Panc1 (cell line): ENCODE measurements around the gene DBNDD2. TPM values are rescaled to one million over a fixed set of nuclear protein-coding genes. Genes with fewer than 3 reads are reported as not detected.

Experiments
- ATAC-seq: fragments of 200-7000 bp; cut with Tn5 transposase; 2 replicates; pipeline ENCODE4 v1.9.1; 2020; ENCODE audit warnings: mild to moderate bottlenecking, moderate library complexity
- BruUV-seq: library from RNA; stranded (reverse); fragments of 400-500 nt; replicated peaks from 2 replicates; lab custom pipeline; 2021; lab: Mats Ljungman, UMichigan
- CTCF ChIA-PET: fragments of 300-600 bp; sonication (Branson Sonifier 250); formaldehyde crosslinking; loops from one replicate; lab custom pipeline; 2022; ENCODE audit warnings: antibody characterized with exemption; lab: Charles Lee
- POLR2A ChIA-PET: fragments of 300-600 bp; sonication (Branson Sonifier 250); formaldehyde crosslinking; loops from one replicate; lab custom pipeline; 2022; ENCODE audit warnings: antibody characterized with exemption; lab: Charles Lee
- DNase-seq: peaks from one replicate; pipeline ENCODE4 v3.0.0-alpha.2; 2010; ENCODE audit warnings: low read depth, low spot score
- H3K27ac ChIP-seq: 2 replicates; pipeline ENCODE4 v1.5.1; 2011; ENCODE audit warnings: mild to moderate bottlenecking, low read length, inconsistent platforms
- H3K27me3 ChIP-seq: fragments of 200-500 bp; sonication (Bioruptor generic); 2 replicates; pipeline ENCODE4 v1.6.0; 2014; ENCODE audit warnings: low read length, inconsistent platforms; ENCODE audit not compliant: control insufficient read depth, insufficient read depth
- H3K36me3 ChIP-seq: fragments of 200-500 bp; sonication (Bioruptor generic); 2 replicates; pipeline ENCODE4 v1.5.1; 2014; ENCODE audit warnings: inconsistent platforms, mild to moderate bottlenecking, low read length, moderate library complexity; ENCODE audit not compliant: control insufficient read depth, insufficient read depth
- H3K4me1 ChIP-seq: 2 replicates; pipeline ENCODE4 v1.5.1; 2011; ENCODE audit warnings: inconsistent platforms, mild to moderate bottlenecking, low read length, moderate library complexity; ENCODE audit not compliant: control insufficient read depth, insufficient read depth
- H3K4me3 ChIP-seq, 2 experiments: 2 replicates each; pipeline ENCODE4 v1.5.1; 2011 to 2012; ENCODE audit warnings: low read depth in 2 of 2, low read length in 2 of 2, mild to moderate bottlenecking in 2 of 2, inconsistent platforms in 1 of 2, moderate library complexity in 1 of 2
- H3K9me3 ChIP-seq: fragments of 200-500 bp; sonication (Bioruptor generic); 2 replicates; pipeline ENCODE4 v1.5.1; 2014; ENCODE audit warnings: low read depth, mild to moderate bottlenecking, inconsistent platforms, low read length, moderate library complexity; ENCODE audit not compliant: control insufficient read depth, insufficient read depth
- CTCF ChIP-seq: fragments of 450-650 bp; IDR thresholded peaks from 2 replicates; pipeline ENCODE4 v1.5.1; 2017; ENCODE audit warnings: mild to moderate bottlenecking
- POLR2AphosphoS5 ChIP-seq: IDR thresholded peaks from 2 replicates; pipeline ENCODE4 v1.6.1; 2012; ENCODE audit warnings: mild to moderate bottlenecking, low read depth, low read length, moderate library complexity
- REST ChIP-seq, 2 experiments: IDR thresholded peaks; 2 replicates each; pipeline ENCODE4 v1.6.1; 2011 to 2012; ENCODE audit warnings: low read depth in 2 of 2, control low read depth in 1 of 2, low read length in 1 of 2, mild to moderate bottlenecking in 1 of 2, moderate library complexity in 1 of 2; ENCODE audit not compliant: insufficient read depth in 1 of 2
- SIN3A ChIP-seq: IDR thresholded peaks from 2 replicates; pipeline ENCODE4 v1.6.1; 2012; ENCODE audit warnings: low read depth, mild to moderate bottlenecking, low read length, moderate library complexity, borderline replicate concordance; ENCODE audit not compliant: insufficient read depth
- TCF7L2 ChIP-seq: IDR thresholded peaks from 2 replicates; pipeline ENCODE4 v1.6.1; 2011; ENCODE audit warnings: mild to moderate bottlenecking, low read depth, low read length, inconsistent platforms
- in situ Hi-C: cut with HindIII; loops from 2 replicates; pipeline ENCODE4 v1.10.0; 2016; ENCODE audit warnings: low sequenced_read_pairs, low pct_unique_long_range_greater_than_20kb
- intact Hi-C: fragments of 100-400 bp; cut with micrococcal nuclease; formaldehyde crosslinking; loops from one replicate; pipeline ENCODE4 v1.10.0; 2022; ENCODE audit not compliant: unreplicated experiment
- total RNA-seq: library from RNA; stranded (reverse); gene quantifications from one replicate; pipeline ENCODE4 v1.2.1, GENCODE V29; 2021; ENCODE audit not compliant: unreplicated experiment

DBNDD2 gene
- total RNA-seq, 1 experiment from 2014 or later: 55.4 TPM

- ATAC-seq (no peak), DNase-seq (no peak)
- no peaks in the 10 kb centered on the region; the same call in 1 of the 2 replicates for H3K36me3 ChIP-seq
- ChIA-PET CTCF (interaction anchor here (0.5 kb wide), 1 partner anchor 58 kb away, joined by 4 read pairs; no protein-coding TSS in a partner anchor), POLR2A (interaction anchor here (0.6 kb wide), 1 partner anchor 16 kb away, joined by 4 read pairs; no protein-coding TSS in a partner anchor)
- intact Hi-C loops (no loop called here), in situ Hi-C loops (no loop called here)
- H3K4me1 ChIP-seq: peaks cover 6% of the 10 kb centered on the region; the same call in 1 of the 2 replicates
- TF ChIP-seq TCF7L2 (no peak), CTCF (no peak), POLR2AphosphoS5 (no peak), SIN3A (no peak), REST (IDR thresholded peaks at IDR 0.05; ENCODE audit: insufficient read depth in 1 of 2, low read depth in 2 of 2, low read length in 1 of 2) (no peak)
- H3K27me3 ChIP-seq: no peaks in the 10 kb centered on the region
- no peaks in the 10 kb centered on the region for H3K9me3 ChIP-seq
- no TSS peak for BruUV-seq
- no peak overlapping the region for H3K27ac ChIP-seq
- H3K4me3 ChIP-seq: no peak overlapping the region
These were observed 30.8 kb upstream of the DBNDD2 start for GRCh38 chr20:45377269-45377668.

GRCh38 chr20:45378191-45378590, 29.9 kb upstream of the DBNDD2 start, which contains the start of gene TP53TG5:
Gene TP53TG5, minus strand, starts transcription at chr20:45378325. Its CDS starts 89 bp downstream, at chr20:45378236.
- peaks cover 3% of the 10 kb centered on the region; the same call in 1 of the 2 replicates for H3K4me1 ChIP-seq
- POLR2A ChIA-PET: interaction anchor here (0.6 kb wide), 1 partner anchor 56 kb away, joined by 8 read pairs; no protein-coding TSS in a partner anchor

More at GRCh38 chr20:45378191-45378590, 29.9 kb upstream of the DBNDD2 start, which contains the start of gene TP53TG5:
- BruUV-seq: no TSS peak
- no peaks in the 10 kb centered on the region; the same call in 1 of the 2 replicates for H3K36me3 ChIP-seq
- intact Hi-C loops (no loop called here), in situ Hi-C loops (no loop called here)
- H3K4me3 ChIP-seq: no peak within 1 kb of the TSS
- no peak for DNase-seq
- no peak for TF ChIP-seq POLR2AphosphoS5
- no peak for TF ChIP-seq CTCF
- H3K27me3 ChIP-seq: no peaks in the 10 kb centered on the region
- ATAC-seq: no peak
- CTCF ChIA-PET: no interaction called here
- no peaks in the 10 kb centered on the region for H3K9me3 ChIP-seq
- no peak within 1 kb of the TSS for H3K27ac ChIP-seq
